ENCODE measurements around the gene MADD. TPM values are rescaled to one million over a fixed set of nuclear protein-coding genes. Genes with fewer than 3 reads are reported as not detected.

The MADD gene
- total and polyA plus RNA-seq, 8 donors: 13.6 to 131 (median 42.6) TPM

DNA sequence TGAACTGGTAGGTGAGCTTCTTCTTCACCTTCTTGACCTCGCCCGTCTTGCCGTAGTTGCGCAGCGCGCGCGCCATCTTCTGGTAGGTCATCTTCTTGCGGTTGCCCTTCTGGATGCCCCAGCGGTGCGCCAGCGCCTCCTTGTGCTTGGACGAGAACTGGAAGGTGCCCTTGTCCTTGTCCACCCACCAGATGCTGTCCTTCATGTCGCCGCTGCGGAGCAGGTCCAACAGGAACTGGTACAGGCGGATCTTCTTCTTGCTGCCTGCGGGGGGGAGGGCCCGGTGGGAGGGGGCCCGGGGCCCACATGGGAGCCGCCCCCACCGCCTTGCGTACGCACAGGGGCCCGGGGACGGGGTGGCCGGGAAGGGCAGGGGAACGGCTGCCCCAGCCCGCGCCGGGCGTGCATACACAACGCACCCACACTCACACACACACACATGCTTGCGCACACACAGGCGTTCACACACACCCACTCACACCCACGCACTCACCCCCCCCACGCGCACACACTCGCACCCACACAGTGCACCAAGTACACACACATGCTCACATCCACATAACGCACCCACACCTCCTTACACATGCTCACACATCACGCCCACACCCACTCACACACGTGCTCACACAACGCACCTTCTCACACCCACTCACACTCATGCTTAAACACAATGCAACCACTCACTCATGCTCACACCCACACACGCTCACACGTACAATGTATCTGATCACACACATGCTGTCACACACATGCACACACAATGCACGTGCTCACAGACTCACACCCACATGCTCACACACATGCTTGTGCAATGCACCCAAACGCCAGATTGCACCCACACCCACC lies 85.6 kb downstream of the MADD start:
- peak; percentile 97 for DNase-seq
- Histone ChIP-seq H3K27ac (peak overlapping the region in 2 of 5 donors; percentile 56 to 81), H3K4me1 (peaks cover 5 to 26% (median 24%) of the 10 kb centered on the region in 4 donors), H3K9me3 (no peaks in the 10 kb centered on the region), H3K36me3 (peaks cover 0 to 13% (median 0%) of the 10 kb centered on the region in 4 donors), H3K4me3 (peak overlapping the region; percentile 44 to 53 (median 50)), H3K27me3 (no peaks in the 10 kb centered on the region)
- TF ChIP-seq POLR2A (IDR thresholded peaks at IDR 0.05) (no peak), POLR2AphosphoS5 (IDR thresholded peaks at IDR 0.05) (peak in 2 of 3 donors; percentile 56 to 90)
- TF ChIP-seq, protein P1, sequence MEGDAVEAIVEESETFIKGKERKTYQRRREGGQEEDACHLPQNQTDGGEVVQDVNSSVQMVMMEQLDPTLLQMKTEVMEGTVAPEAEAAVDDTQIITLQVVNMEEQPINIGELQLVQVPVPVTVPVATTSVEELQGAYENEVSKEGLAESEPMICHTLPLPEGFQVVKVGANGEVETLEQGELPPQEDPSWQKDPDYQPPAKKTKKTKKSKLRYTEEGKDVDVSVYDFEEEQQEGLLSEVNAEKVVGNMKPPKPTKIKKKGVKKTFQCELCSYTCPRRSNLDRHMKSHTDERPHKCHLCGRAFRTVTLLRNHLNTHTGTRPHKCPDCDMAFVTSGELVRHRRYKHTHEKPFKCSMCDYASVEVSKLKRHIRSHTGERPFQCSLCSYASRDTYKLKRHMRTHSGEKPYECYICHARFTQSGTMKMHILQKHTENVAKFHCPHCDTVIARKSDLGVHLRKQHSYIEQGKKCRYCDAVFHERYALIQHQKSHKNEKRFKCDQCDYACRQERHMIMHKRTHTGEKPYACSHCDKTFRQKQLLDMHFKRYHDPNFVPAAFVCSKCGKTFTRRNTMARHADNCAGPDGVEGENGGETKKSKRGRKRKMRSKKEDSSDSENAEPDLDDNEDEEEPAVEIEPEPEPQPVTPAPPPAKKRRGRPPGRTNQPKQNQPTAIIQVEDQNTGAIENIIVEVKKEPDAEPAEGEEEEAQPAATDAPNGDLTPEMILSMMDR (IDR thresholded peaks at IDR 0.05): peak in 5 of 7 experiments; percentile 84 to 99 (median 92)
- intact Hi-C loops (cut with DNase I; ENCODE audit: low total_unique reads): no loop called here
- WGBS, 5 donors: 21 to 49% (median 31%) methylated on average over 34 to 47 of the region's 47 CpGs

DNA sequence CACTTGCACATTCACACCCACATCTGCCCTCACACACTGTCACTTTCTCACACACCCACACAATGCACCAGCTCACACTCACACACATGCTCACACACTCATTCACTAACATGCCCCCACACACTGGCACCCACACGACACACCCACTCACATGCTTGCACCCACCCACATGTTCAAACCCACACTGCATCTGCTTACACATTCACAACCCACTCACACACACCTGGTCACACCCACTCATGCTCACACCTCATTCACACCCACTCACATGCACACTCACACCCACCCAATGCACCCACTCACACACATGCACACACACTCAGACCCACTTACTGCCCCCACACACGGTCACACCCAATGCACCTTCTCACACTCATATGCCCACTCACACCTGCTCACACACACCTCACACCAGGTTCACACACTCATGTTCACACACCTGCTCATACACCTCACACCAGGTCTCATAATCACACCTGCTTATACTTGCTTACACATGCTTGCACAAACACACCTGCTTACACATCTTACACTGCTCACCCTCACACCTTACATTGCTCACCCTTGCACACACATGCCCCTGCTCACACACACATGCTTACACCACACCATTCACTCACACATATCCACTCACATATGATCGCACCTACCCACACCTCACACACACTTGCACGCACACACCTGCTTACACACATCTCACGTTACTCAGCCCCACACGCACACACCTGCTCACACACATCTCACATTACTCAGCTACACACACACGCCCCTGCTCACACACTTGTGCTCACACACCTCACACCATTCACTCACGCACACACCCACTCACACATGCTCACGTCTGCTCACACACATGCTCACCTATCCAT lies 86.4 kb downstream of the MADD start:
- Histone ChIP-seq H3K27me3 (no peaks in the 10 kb centered on the region), H3K9me3 (no peaks in the 10 kb centered on the region), H3K27ac (no peak overlapping the region), H3K4me3 (no peak overlapping the region), H3K36me3 (peaks cover 0 to 13% (median 0%) of the 10 kb centered on the region in 4 donors), H3K4me1 (peaks cover 5 to 24% (median 22%) of the 10 kb centered on the region in 4 donors)
- TF ChIP-seq, protein P1 (IDR thresholded peaks at IDR 0.05): no peak
- no peak for TF ChIP-seq POLR2AphosphoS5 (IDR thresholded peaks at IDR 0.05)
- TF ChIP-seq EP300 (IDR thresholded peaks at IDR 0.05): no peak
- TF ChIP-seq POLR2A (IDR thresholded peaks at IDR 0.05): no peak
- intact Hi-C loops (cut with DNase I; ENCODE audit: low total_unique reads): no loop called here
- DNase-seq: no peak
- 83 to 95% (median 89%) methylated on average over 9 of the region's 9 CpGs for WGBS, 5 donors

DNA sequence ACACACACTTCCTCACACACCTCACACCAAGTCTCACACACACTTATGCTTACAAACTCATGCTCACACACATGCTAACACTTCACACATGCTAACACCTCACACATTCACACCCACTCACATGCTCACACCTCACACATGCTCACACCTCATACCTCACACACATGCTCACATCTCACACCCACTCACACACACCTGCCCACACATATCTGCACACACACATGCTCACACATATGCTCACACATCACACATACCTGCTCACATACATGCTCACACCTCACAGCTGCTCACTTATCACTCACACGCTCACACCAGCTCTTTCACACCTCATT lies 87.0 kb downstream of the MADD start:
- TF ChIP-seq EP300 (IDR thresholded peaks at IDR 0.05) (no peak), POLR2AphosphoS5 (IDR thresholded peaks at IDR 0.05) (no peak), POLR2A (IDR thresholded peaks at IDR 0.05) (no peak)
- TF ChIP-seq, protein P1 (IDR thresholded peaks at IDR 0.05): no peak
- Histone ChIP-seq H3K27ac (no peak overlapping the region), H3K27me3 (no peaks in the 10 kb centered on the region), H3K4me3 (no peak overlapping the region), H3K4me1 (peaks cover 5 to 18% (median 17%) of the 10 kb centered on the region in 4 donors), H3K9me3 (no peaks in the 10 kb centered on the region), H3K36me3 (peaks cover 0 to 13% (median 0%) of the 10 kb centered on the region in 4 donors)
- 85 to 100% (median 97%) methylated on average over 1 of the region's 1 CpG for WGBS, 5 donors
- no peak for DNase-seq
- intact Hi-C loops (cut with DNase I; ENCODE audit: low total_unique reads): no loop called here

DNA sequence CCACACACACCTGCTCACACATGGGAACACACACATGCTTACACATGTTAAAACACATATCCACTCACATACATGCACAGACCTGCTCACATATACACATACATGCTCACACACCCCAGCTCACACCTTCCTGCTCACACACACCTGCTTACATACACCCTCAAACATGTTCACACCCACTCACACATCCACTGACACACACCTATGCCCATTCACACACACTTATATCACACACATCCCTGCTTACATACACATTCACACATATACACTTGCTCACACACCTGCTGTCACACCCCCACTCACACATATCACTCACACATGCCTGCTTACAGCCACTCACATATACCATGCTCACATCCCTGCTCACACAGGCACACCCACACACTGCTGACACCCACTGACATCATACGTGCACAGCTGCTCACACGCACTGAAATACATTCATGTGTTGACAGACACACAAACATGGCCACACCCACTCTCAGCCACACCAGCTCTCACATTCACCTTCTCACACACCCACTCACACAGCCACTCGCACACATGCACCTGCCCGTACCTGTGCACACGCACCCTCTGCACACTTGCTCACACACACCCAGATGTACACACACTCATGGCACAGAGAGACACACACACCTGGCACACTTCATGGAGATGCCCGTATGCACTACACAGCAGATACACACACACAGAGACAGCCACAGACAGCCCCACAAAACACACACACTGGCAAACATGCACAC lies 88.2 kb downstream of the MADD start:
- no peak for DNase-seq

More for the DNA sequence above, 88.2 kb downstream of the MADD start:
- Histone ChIP-seq H3K36me3 (peaks cover 0 to 13% (median 0%) of the 10 kb centered on the region in 4 donors), H3K27me3 (no peaks in the 10 kb centered on the region), H3K4me1 (peaks cover 5 to 18% (median 14%) of the 10 kb centered on the region in 4 donors), H3K27ac (no peak overlapping the region), H3K9me3 (no peaks in the 10 kb centered on the region), H3K4me3 (no peak overlapping the region)
- intact Hi-C loops (cut with DNase I; ENCODE audit: low total_unique reads): no loop called here
- TF ChIP-seq POLR2AphosphoS5 (IDR thresholded peaks at IDR 0.05) (no peak), EP300 (IDR thresholded peaks at IDR 0.05) (no peak), POLR2A (IDR thresholded peaks at IDR 0.05) (no peak)
- TF ChIP-seq, protein P1 (IDR thresholded peaks at IDR 0.05): no peak
- 64 to 82% (median 71%) methylated on average over 6 of the region's 6 CpGs for WGBS, 5 donors

All from stomach (tissue), 9 donors.